ENCODE results near the gene MGMT.

MGMT gene

DNA sequence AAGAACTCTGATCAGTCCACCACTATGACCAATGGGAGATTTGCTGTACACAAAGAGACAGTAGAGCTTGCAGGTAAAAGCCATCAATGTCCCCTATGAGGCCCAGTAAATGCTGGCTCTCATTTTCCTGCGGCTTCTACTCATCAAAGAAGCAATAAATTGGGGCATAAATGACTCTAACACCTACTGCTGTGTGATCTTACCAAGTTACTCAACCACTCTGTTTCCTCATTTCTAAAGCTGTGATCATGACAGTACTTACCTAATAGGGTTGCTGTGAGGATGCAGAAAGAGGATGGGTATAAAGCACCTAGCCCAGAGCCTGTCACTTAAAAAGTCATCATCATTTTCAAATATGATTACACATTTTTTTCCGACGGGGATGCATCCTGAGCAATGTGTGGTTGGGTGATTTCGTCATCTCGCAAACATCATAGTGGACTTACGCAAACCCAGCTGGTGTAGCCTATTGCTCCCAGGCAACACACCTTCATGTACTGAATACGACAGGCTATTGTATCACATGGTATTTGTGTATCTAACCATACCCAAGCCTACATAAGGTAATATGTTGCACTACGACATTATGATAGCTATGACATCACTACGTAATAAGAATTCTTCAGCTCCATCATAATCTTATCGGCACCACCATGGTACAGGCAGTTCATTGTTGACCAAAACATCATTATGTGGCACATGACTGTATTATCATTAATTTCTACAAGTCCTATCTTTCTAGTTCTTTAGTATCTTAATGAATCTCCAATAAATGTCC is 7.1 kb upstream of the MGMT start:
- no peak for DNase-seq

DNA sequence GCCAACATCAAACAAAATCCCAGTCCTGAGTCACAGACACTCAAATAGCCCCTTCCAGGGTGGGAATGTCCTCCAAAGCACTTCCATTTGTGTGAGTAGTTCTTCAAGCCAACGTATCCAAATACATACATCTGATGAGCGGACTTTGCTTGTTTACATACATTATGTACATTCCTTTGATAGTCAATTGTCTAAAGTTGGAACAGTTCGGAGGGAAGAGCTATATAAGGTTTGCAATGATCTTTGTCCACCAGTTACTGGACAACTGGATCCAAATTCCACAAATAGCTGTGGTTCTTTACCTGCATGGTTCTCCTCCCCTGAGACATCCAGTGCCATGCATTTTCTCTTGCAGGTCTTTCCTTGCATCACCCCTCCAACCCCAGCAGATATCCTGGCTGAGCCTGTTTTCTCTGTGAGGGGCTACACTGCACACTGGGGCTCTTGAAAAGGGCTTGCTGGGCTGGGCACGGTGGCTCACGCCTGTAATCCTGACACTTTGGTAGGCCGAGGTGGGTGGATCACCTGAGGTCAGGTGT is 4.7 kb upstream of the MGMT start:
- no peak for DNase-seq

DNA sequence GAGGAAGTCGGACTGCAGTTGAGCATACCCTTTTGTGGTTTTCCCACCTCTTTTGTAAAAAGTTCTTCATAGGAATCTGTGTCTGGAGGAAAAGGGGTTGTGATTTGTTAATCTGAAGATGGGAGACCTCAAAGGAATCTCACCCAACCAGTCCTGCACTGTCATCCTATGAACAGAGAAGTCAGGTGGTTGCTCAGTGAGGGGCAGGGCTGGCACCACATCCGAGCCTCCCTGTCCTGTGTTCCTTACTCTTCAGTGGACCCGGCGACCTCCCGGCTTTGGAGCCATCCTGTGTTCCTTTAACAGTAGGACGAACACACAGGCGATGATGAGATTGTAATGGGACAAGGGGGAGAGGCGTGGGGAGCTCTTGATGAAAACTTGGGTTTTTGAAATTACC is 2.8 kb upstream of the MGMT start:
- no peak for DNase-seq

DNA sequence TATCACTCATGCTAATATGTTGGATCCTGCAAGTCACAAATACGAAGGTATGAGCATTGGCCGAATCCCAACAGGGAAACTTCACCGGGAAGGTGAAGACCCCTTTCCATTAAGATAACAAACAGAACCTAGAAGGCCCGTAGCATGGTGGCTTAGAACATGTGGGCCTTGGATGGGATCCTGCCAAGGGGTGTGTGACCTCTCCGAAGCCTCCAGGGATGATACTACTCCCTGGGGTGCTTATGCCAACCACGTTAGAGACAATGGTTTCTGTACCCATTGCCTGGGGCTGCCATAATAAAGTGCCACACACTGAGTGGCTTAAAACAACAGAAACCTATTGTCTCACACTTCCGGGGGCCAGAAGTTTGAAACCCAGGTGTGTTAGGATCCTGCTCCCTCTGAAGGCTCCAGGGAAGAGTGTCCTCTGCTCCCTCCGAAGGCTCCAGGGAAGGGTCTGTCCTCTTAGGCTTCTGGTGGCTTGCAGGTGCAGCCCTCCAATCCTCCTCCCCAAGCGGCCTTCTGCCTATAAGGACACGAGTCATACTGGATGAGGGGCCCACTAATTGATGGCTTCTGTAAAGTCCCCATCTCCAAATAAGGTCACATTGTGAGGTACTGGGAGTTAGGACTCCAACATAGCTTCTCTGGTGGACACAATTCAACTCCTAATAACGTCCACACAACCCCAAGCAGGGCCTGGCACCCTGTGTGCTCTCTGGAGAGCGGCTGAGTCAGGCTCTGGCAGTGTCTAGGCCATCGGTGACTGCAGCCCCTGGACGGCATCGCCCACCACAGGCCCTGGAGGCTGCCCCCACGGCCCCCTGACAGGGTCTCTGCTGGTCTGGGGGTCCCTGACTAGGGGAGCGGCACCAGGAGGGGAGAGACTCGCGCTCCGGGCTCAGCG is 992 bp upstream of the MGMT start:
- peak; percentile 8 for DNase-seq

DNA sequence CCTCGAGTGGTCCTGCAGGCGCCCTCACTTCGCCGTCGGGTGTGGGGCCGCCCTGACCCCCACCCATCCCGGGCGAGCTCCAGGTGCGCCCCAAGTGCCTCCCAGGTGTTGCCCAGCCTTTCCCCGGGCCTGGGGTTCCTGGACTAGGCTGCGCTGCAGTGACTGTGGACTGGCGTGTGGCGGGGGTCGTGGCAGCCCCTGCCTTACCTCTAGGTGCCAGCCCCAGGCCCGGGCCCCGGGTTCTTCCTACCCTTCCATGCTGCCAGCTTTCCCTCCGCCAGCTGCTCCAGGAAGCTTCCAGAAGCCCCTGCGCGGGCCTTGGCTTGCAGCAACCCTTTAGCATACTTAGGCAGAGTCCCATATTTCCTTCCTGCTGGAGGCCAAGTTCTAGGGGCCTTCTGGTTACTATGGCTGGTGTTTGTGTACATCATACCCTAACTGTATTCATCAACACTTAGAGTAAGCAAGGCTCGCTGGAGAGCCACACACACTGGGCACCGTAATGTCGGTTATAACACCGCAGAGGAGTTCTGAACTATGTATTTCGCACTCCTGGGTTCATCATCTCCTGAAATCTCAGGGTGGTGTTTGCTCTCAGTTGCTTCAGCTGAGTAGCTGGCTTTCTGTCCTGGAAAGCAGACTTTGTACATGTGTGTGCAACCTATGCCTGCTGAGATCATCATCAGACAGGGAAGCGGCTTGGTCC is 471 bp downstream of the MGMT start:
- DNase-seq = peak; percentile 34

DNA sequence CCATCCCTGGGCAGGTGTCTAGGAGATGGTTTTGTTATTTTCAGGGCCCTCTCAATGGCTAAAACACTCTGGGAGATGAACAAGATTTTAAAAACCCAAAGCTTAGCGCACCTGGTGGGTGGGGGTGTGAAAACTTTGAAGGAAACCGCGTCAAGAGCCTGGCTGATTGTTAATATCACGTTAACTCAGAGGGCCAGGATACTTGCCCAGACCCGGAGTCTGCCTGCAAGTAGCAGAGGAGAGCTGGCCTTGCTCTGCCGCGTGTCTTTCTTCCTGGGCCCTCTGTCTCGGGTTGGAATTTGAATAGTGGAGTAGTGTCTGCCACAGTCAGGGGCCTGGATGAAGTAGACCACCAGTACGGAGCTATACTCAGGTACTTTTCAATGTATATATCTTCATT is 1.1 kb downstream of the MGMT start:
- no peak for DNase-seq

DNA sequence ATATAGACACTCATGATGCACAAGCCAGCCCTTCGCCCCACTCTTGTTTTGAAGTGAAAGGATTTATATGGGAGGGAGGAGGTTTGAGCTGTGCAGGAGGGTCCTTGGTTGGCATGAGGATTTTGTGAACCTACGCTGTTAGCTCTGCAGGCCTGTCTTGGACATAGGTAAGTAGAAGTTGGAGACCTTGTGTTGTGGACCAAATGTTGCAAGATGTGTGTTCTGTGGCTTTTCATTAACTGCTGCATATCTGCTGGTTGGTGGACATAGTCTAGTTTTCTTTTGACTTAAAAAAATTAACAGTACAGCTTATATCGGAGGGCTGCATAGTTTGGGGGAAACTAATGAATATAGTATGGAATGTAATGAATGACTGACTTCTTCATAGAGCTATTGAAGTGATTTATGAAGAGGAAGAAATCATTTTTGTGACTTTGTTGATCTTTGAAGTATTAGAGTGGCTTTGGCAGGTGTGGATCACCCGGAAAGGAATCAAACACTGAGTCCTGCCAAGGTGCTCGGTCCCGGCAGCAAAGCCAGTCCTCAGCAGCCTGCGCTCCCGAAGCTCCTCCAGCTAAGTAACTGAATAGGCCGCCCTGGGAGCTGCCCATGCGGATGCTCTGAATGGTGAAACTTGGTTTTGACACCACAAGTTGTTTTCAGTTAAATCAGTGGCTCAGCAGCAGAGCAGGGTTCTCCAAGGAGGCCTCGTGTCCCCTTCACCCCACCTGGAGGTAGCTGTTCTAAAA is 3.2 kb downstream of the MGMT start:
- no peak for DNase-seq

DNA sequence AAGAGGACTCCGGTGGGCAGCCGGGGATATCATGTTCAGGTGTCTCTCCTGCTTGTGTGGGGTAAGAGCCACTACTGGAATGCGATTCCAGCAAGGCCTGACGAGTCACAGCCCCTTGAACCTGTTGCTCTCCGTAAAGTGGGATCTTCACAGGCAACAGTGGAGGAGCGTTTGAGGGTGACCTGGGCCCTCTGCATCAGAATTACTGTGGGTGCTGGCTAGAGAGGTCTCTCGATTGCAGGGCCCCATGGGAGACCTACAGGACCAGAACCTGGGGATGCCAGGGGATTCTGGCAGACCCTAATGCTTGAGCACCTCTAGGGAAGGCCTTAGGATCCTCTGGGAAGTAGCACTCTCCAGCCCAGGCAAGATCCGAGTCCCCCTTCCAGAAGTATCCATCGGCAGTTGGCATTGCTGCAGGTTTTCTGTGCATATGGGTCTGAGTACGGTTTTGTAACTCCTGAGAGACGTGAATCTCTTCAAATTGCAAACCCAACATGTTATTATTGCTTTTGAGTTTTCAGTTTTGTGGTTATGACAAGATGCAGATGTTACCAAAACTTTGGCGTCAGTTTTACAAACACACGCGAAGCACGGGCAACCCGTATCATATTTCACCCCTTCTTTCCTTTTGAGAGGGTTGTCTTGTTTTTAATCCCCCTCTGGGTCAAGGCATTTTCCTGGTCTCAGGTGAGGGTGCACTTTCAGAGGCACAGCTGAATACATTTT is 4.6 kb downstream of the MGMT start:
- DNase-seq = no peak

DNA sequence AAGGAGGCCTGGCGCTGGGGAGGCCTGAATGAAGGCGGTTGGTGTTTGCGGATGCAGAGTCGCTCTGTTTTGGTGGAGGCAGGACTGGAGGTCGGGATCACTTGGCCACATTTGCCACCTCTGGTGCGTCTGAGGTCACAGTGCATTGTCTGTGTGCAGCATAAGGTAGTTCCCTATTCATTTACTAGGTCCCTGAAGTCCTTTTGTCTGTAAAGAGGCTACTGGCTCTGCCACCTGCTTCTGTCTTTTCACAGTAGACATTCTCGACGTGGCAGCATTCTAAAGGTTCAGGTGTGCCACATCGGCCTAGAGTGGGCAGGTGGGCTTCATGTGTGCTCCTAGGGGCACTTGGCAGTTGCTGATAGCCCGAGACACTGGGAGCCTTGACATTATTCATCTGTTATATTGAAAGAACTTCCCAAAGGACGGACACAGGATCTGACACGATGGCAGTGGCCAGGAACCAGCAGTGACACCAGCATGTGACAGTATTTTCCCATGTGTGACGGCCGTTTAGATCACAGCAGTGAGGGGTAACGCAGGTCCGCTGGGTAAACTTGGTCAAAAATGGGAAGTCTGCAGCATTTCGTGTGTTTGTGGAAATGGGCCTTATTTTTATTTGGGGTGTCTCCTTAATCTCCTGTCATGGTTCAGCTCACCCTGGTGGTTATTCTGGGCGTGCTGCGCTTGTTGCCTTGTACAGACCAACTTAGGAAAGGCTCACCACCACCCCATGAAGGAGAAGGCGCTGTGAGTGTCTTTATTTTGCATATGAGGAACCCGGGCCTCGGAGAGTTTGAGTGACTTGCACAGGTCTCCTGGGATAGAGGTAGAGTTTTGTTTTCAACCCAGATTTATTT is 5.9 kb downstream of the MGMT start:
- no peak for DNase-seq

DNA sequence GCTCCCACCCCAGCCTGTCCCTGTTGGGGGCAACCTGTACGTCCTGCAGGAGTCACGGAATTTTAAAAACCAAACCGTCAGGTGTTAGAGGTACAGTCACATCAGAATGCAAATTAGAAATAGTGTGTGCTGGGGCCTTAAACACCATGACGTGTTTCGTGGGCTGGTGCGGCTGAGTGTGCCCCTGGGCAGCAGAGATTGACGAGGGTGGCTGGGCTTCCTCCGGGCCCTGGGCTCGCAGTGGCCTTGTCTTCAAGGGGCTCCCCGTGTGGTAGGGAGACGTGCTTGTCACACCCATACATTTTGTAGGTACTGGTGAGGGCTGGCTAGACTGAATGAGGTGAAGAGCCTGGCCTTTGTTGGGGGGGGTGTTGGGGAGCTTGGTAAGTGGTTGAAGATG is 7.6 kb downstream of the MGMT start:
- DNase-seq = no peak

DNA sequence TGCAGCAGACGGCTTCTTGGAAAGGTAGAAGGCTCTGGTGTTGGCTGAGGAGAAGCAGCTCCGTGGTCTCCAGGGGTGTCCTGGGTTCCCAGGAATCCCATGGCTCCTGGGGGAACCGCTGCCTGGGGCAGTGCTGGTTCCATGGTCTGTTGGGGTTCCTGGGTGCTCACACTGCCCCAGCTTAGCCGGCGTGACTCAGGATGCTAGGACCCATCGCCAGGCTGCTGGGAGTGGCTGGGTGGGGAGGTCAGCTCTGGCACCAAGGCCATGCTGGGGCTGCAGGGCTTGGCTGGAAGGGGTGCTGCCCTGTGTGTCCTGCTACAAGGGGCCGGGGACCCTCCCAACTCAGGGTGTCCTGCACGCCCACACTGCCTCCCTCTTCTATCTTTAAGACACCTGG is 9.4 kb downstream of the MGMT start:
- DNase-seq = no peak

DNA sequence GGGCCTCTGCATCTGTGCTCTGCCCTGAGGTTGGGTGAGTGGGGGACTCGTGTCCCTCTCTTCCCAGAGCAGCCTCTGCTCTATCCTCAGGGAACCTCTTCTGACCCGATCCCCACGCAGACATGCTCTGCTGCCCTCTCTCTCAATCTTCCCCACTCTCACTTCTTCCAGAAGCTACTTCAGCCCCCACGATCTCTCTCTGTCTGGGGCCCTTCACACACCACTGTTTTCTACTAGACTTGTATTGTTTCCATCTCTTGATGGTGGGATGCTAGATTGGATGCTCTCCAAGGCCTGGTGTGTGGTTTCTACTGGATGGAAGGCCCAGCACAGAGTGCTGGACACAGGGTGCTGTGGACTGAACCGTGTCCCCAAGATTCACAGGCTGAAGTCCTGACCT is 10.0 kb downstream of the MGMT start:
- no peak for DNase-seq

DNA sequence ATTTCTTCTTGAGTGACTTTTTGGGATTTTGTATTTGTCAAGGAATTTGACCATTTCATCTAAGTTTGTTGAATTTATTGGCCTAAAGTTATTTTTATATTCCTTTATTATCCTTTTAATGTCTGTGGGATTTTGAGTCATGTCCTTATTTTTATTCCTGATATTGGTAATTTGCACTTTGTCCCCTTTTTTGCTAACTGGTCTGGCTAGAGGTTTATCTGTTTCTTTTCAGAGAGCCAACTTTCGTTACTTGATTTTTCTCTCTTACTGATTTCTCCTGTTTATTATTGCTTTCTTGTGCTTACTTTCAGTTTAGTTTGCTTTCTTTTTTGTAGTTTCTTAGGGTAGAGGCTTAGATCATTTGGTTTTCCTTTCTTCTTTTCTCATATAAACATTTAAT is 14.6 kb downstream of the MGMT start:
- no peak for DNase-seq

DNA sequence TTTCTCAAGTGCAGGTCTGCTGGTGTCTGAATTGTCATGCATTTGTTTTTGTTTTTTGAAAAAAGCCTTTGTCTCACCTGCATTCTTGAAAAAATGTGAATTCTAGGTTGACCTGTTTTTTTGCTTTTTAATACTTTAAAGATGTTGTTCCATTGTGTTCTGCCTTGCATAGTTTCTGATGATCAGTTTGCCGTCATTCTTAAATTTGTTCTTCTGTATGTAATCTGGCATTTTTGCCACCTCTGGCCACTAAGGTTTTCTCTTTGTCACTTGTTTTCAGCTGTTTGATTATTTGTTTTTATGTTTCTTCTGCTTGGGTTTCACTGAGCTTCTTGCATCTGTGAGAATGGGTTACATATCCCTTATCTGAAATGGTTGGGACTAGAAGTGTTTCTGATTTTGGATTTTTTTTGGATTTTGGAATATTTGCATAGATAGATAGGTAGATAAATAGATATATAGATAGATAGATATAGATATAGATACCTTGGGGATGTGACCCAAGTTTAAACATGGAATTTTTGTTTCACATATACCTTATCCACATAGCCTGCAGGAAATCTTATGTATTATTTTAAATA is 16.5 kb downstream of the MGMT start:
- DNase-seq = no peak

DNA sequence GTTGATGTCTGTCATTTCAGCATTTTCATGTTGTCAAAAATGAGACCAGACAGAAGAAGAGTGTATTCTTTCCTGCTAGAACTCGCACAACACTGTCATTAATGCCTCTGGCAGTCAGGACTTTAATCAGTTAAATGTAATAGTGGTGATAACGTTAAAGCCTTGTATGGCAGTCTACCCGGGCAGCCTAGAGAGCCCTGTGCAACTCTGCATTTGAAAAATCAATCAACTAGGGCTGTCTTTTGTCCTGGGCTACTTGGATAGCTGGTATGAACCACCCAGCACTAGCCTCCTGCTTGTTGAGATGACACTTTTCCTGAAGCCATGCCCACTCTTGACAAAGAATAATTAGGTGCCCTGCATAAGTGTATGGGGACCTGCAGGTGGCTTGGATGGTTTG is 19.8 kb downstream of the MGMT start:
- DNase-seq = no peak

DNA sequence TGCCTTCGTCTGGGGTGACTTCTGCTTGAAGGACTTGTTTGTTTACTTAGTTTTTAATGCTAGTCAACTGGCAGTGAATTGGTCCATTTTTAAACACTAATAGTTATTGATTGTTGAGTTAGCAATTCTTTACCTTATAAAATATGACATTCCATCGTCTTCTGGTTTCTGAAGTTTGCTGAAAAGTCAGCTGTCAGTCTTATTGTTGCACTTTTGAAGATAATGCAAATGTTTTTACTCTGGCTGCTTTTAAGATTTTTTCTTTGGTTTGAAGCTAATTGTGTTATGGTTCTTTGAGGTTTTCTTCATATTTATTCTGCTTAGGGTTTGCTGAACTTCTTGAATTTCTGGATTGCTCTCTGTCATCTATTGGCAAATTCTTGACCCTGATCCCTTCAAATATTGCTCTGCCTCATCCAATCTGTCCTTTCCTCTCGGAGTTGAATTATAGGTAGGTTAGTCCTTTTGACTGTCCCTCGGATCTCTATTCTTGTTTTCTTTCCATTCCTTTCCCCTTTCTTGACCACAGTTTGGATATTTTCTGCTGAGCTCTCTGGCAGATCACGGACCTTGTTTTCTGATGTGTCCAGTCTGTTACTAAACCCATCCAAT is 24.2 kb downstream of the MGMT start:
- no peak for DNase-seq

DNA sequence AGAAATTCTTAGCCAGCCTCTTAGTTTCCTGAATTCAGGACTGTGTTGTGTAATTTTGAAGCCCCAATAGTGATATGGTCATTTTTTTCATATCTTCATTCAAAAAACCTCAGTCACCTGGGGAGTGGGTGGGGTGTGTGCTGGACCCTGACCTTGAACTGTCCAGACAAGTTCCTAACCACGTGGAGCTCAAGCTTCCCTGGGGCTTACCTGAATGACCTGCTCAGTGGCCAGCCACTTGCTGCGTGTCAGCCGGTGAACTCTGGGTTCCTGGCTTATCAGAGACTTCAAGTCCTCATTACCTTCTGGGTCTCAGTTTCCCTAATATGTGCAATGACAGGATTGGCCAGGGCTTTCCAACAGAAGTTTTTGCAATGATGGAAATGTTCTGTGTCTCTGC is 27.1 kb downstream of the MGMT start:
- no peak for DNase-seq

DNA sequence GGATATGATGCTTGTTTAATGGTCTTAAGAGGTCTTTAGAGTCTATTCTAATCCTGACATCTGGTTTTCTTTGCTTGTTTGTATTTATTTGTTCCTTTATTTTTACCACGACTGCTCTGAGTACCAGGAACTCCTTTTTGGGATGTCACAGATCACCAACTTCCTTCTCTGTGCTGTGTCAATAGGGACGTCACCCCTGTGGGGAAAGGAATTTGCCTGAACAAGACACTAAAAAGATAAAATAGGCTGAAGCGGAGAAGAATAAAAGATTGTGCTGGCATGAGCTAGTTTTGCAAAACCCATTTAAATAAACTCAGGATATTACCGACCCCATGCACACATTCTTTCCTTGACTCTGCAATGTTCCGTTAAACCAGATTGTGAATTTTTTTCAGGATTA is 27.7 kb downstream of the MGMT start:
- no peak for DNase-seq

DNA sequence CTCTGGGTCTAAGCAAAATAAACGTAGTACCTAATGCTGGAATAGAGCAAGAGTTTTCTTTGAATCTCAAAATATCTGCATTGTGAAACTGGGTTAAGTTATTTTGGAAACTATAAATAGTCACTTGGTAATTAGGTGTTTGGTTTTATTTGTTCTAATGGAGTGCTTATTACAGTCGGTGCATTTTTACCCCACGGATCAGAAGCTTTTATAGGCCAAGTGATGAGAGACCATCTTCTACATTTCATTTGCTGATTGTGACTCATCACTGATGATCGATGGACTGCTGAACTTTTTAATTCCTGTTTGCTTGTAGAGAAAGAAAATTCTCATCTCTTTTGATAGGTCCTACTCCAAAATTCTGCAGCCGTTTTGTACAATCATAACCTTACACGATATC is 28.2 kb downstream of the MGMT start:
- DNase-seq = no peak

DNA sequence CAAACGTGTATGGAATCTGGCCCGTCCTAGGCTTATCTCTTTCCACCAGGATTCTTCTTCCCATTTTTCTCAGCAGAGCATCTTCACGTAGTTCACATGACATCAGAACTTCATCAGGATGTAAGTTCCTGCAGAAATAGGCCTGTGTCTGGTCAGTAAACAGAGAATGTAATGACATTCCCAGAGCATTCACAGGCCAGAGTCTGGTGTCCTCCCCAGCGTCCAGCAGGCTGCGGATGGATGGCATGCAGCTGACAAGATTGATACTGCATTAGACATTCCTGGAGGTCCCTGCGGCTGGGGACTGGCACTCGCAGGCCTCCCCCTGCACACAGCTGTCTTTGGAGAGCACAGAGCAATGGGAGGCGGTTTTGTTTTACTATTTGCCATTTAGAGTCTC is 28.7 kb downstream of the MGMT start:
- DNase-seq = no peak

Measured in NCI-H82 (cell line).